Keratinocyte (primary cell): ENCODE measurements around the gene TLCD3B. TPM values are rescaled to one million over a fixed set of nuclear protein-coding genes. Genes with fewer than 3 reads are reported as not detected.

ENCODE experiments used
- DNase-seq: peaks from one replicate; pipeline ENCODE4 v3.0.0-alpha.2; 2011; ENCODE audit warnings: low read depth, missing footprints, low spot score
- FAIRE-seq: peaks from 2 replicates; lab custom pipeline; 2011; peaks lifted over from hg19 to GRCh38; lab: Jason Lieb, UNC
- H2AFZ ChIP-seq: 2 replicates; pipeline ENCODE4 v1.6.0; 2012; ENCODE audit warnings: low read length, control low read depth, inconsistent platforms; ENCODE audit not compliant: control insufficient read depth
- H3K27ac ChIP-seq: 2 replicates; pipeline ENCODE4 v1.5.1; 2011; ENCODE audit warnings: low read length; ENCODE audit not compliant: control insufficient read depth, insufficient read depth
- H3K27me3 ChIP-seq: 3 replicates; pipeline ENCODE4 v1.6.0; 2011; ENCODE audit warnings: low read length; ENCODE audit not compliant: control insufficient read depth, insufficient read depth; ENCODE audit errors: extremely low read depth
- H3K36me3 ChIP-seq, 2 experiments: 2 replicates in 1 of 2; 3 replicates in 1 of 2; pipeline ENCODE4 v1.5.1; 2011; ENCODE audit warnings: low read length in 2 of 2, mild to moderate bottlenecking in 1 of 2; ENCODE audit not compliant: control insufficient read depth in 2 of 2, insufficient read depth in 2 of 2; ENCODE audit errors: extremely low read depth in 1 of 2
- H3K4me1 ChIP-seq: 3 replicates; pipeline ENCODE4 v1.5.1; 2011; ENCODE audit warnings: low read length; ENCODE audit not compliant: control insufficient read depth, insufficient read depth; ENCODE audit errors: extremely low read depth
- H3K4me2 ChIP-seq: 3 replicates; pipeline ENCODE4 v1.6.0; 2011; ENCODE audit warnings: low read depth, low read length; ENCODE audit not compliant: control insufficient read depth, insufficient read depth; ENCODE audit errors: extremely low read depth
- H3K4me3 ChIP-seq, 3 experiments: fragments of 200-600 bp in 1 of 3; sonication (generic) in 1 of 3; 2 replicates in 2 of 3; 3 replicates in 1 of 3; pipeline ENCODE4 v1.5.1; 2011 to 2016; ENCODE audit warnings: low read length in 3 of 3, mild to moderate bottlenecking in 3 of 3, control low read depth in 2 of 3, inconsistent platforms in 1 of 3, low read depth in 1 of 3, mixed read lengths in 1 of 3, mixed run types in 1 of 3, moderate library complexity in 1 of 3; ENCODE audit not compliant: control insufficient read depth in 2 of 3, insufficient read depth in 2 of 3; ENCODE audit errors: extremely low read depth in 1 of 3
- H3K79me2 ChIP-seq: 2 replicates; pipeline ENCODE4 v1.6.0; 2012; ENCODE audit warnings: low read length; ENCODE audit not compliant: control insufficient read depth, insufficient read depth
- H3K9ac ChIP-seq: 3 replicates; pipeline ENCODE4 v1.6.0; 2011; ENCODE audit warnings: low read length; ENCODE audit not compliant: control insufficient read depth, insufficient read depth; ENCODE audit errors: extremely low read depth
- H3K9me1 ChIP-seq: 3 replicates; pipeline ENCODE4 v1.6.0; 2011; ENCODE audit warnings: low read length; ENCODE audit not compliant: control insufficient read depth, insufficient read depth; ENCODE audit errors: extremely low read depth
- H3K9me3 ChIP-seq: 2 replicates; pipeline ENCODE4 v1.5.1; 2012; ENCODE audit warnings: low read depth, low read length; ENCODE audit not compliant: control insufficient read depth
- H4K20me1 ChIP-seq: 3 replicates; pipeline ENCODE4 v1.6.0; 2011; ENCODE audit warnings: low read length; ENCODE audit not compliant: control insufficient read depth, insufficient read depth; ENCODE audit errors: extremely low read depth
- CTCF ChIP-seq, 3 experiments: IDR thresholded peaks in 1 of 3; conservative IDR thresholded peaks in 1 of 3; optimal IDR thresholded peaks in 1 of 3; 2 replicates in 2 of 3; 3 replicates in 1 of 3; pipeline versions ENCODE3 to v1.5.1; 2011; ENCODE audit warnings: low read length in 3 of 3, mild to moderate bottlenecking in 3 of 3, moderate library complexity in 2 of 3, control low read depth in 1 of 3, inconsistent platforms in 1 of 3; ENCODE audit not compliant: insufficient read depth in 2 of 3; ENCODE audit errors: extremely low read depth in 1 of 3
- EZH2 ChIP-seq: IDR thresholded peaks from one replicate; pipeline ENCODE4 v1.6.1; 2012; ENCODE audit warnings: inconsistent platforms, mild to moderate bottlenecking, low read length, moderate library complexity
- dilution Hi-C: fragments of 300-500 bp; cut with MboI; formaldehyde crosslinking; loops from one replicate; pipeline ENCODE4 v1.7.0; 2020; ENCODE audit warnings: low sequenced_read_pairs; ENCODE audit not compliant: extremely low pct_ligation_motif_present
- polyA plus RNA-seq, 5 experiments: library from polyadenylated mRNA; depleted of rRNA in 3 of 5; stranded (reverse) in 3 of 5; stranded (forward) in 1 of 5; unstranded in 1 of 5; fragments of >200 nt; gene quantifications; 1 replicate in 1 of 5; 2 replicates in 3 of 5; 3 replicates in 1 of 5; pipeline versions ENCODE4 v1.2.1 to v1.2.3, GENCODE V29; 2011 to 2012; ENCODE audit warnings: missing spikeins in 2 of 5, low read depth in 1 of 5, low replicate concordance in 1 of 5

The TLCD3B gene
- polyA plus RNA-seq, 1 donor (not counting 4 experiments of a cell fraction or from before 2014, with no cell fraction given), result not detected

GRCh38 chr16:30040221-30040620 is 9.2 kb upstream of the TLCD3B start:
- no peak for TF ChIP-seq CTCF (optimal IDR thresholded peaks at IDR 0.05 in 1 of 3, IDR thresholded peaks at IDR 0.05 in 1 of 3, conservative IDR thresholded peaks at IDR 0.05 in 1 of 3; ENCODE audit: extremely low read depth in 1 of 3, insufficient read depth in 2 of 3, low read length in 3 of 3)
- TF ChIP-seq EZH2, result no peak
- H4K20me1 ChIP-seq, result no peaks in the 10 kb centered on the region

GRCh38 chr16:30033270-30033669 is 2.2 kb upstream of the TLCD3B start:
- no peak overlapping the region for H3K9ac ChIP-seq
- no peaks in the 10 kb centered on the region for H3K4me1 ChIP-seq
- TF ChIP-seq EZH2 (no peak), CTCF (optimal IDR thresholded peaks at IDR 0.05 in 1 of 3, IDR thresholded peaks at IDR 0.05 in 1 of 3, conservative IDR thresholded peaks at IDR 0.05 in 1 of 3; ENCODE audit: extremely low read depth in 1 of 3, insufficient read depth in 2 of 3, low read length in 3 of 3) (no peak)
- H3K27ac ChIP-seq, result no peak overlapping the region
- H3K4me2 ChIP-seq, result no peak overlapping the region
- dilution Hi-C loops, result no loop called here
- no peak overlapping the region for H3K4me3 ChIP-seq
- no peaks in the 10 kb centered on the region for H3K9me3 ChIP-seq
- no peak overlapping the region for H2AFZ ChIP-seq
- FAIRE-seq (no peak), DNase-seq (no peak)
- peaks cover 36% of the 10 kb centered on the region for H3K27me3 ChIP-seq
- H3K79me2 ChIP-seq, result no peaks in the 10 kb centered on the region
- no peaks in the 10 kb centered on the region for H4K20me1 ChIP-seq
- no peaks in the 10 kb centered on the region for H3K36me3 ChIP-seq
- no peaks in the 10 kb centered on the region for H3K9me1 ChIP-seq

More at GRCh38 chr16:30040221-30040620, 9.2 kb upstream of the TLCD3B start:
- H3K4me1 ChIP-seq, result no peaks in the 10 kb centered on the region
- no peak overlapping the region for H3K4me2 ChIP-seq
- no peak overlapping the region for H3K4me3 ChIP-seq
- dilution Hi-C loops, result no loop called here
- no peak overlapping the region for H3K9ac ChIP-seq
- no peaks in the 10 kb centered on the region for H3K36me3 ChIP-seq
- no peaks in the 10 kb centered on the region for H3K27me3 ChIP-seq
- H3K27ac ChIP-seq, result no peak overlapping the region
- H2AFZ ChIP-seq, result no peak overlapping the region
- no peak for FAIRE-seq
- DNase-seq, result no peak
- no peaks in the 10 kb centered on the region for H3K79me2 ChIP-seq
- H3K9me3 ChIP-seq, result no peaks in the 10 kb centered on the region
- no peaks in the 10 kb centered on the region for H3K9me1 ChIP-seq
